Right renal pelvis (tissue), 4 donors: ENCODE results near the gene ASIC4. TPM values are rescaled to one million over a fixed set of nuclear protein-coding genes. Genes with fewer than 3 reads are reported as not detected.

ENCODE experiments used
- DNase-seq, 4 donors: peaks; one replicate each; pipeline ENCODE4 v3.0.0-alpha.2; 2013; ENCODE audit warnings: low read depth in 4 of 4, low spot score in 3 of 4, missing footprints in 1 of 4
- polyA plus RNA-seq, 4 donors: library from polyadenylated mRNA; unstranded; fragments of 120-200 nt; gene quantifications; one replicate each; pipeline ENCODE4 v1.2.1, GENCODE V29; 2013; ENCODE audit not compliant: insufficient read length in 4 of 4

Gene ASIC4
- polyA plus RNA-seq, 4 donors = 0.07 to 0.18 (median 0.16) TPM

DNA sequence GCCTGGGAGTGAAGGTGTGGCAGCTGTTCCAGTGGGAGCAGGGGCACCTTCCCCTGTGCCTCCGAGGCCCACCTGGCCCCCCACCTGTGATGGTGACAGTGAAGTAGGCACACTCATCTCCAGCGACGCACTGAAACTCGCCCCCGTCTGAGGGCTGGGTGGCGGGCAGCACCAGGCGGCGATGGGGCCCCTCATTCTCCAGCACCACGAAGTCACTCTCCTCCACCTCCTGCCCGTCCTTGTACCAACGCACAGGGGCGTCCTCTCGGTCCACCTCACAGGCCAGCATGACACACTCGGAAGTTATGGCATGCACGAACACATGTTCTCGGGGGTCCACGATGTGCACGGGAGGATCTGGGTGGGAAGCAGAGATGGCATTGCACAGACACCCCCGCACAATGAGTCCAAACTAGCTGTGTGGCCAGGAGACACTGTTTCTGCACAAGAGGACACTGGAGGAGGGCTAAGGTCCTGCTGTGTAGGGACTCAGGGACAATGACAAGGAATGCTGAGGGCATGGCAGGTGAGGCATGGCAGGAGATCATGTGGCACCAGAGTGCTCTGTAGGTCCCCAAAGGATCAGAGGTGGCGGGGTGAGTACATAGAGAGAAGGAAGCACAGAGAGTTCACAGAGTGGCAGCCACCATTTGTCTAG is 49.1 kb downstream of the ASIC4 start:
- no peak for DNase-seq

DNA sequence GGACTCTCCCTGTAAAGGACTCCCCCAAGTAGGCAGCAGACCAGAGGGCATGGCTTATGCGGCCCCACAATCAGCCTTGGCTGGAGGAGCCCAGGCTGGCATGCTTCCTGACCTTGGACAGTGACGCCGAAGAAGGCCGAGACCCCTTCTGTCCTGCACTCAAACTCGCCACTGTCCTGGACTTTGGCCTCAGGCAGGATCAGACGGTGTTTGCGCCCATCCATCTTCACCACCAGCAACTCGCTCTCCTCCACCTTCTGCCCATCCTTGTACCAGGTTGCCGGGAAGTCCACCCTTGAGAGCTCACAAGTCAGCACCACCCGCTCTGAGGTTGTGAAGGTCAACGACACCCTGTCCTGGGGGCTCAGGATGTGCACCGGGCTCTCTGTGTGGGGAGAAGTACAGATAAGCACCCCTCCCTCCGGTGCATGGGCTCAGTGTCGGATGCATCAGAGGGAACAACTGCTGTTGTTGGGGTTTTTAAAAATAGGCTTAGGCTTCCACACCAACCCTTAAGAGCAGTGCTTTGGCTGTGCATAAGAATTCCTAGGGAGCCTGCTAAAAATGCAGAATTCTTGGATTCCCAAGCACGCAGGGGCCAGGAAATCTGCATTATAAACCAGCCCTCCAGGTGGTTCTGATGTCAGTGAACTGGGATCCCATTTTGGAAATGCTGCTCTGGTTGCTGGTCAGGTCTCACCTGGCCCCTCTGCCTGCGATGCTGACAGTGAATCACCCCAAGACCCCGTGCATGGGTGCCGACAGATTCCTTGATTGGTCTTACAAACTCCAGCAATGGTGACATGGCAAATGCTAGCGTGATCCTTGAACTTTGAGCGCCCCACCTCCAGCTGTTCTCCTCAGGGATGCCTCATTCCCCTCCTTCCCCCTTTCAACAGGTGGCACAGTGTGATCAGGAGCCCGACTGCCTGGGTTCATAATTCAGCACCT is 51.1 kb downstream of the ASIC4 start:
- no peak for DNase-seq

GRCh38 chr2:219566640-219567039 is 52.4 kb downstream of the ASIC4 start:
- DNase-seq = no peak

GRCh38 chr2:219567131-219567530 is 52.8 kb downstream of the ASIC4 start:
- no peak for DNase-seq

- DNase-seq = no peak
Observed at GRCh38 chr2:219567791-219568361, 53.6 kb downstream of the ASIC4 start.

GRCh38 chr2:219569041-219569440 is 54.8 kb downstream of the ASIC4 start:
- DNase-seq = no peak

GRCh38 chr2:219569635-219570034 is 55.4 kb downstream of the ASIC4 start:
- DNase-seq = no peak

- no peak for DNase-seq
Observed at GRCh38 chr2:219570194-219570923, 56.1 kb downstream of the ASIC4 start.

DNA sequence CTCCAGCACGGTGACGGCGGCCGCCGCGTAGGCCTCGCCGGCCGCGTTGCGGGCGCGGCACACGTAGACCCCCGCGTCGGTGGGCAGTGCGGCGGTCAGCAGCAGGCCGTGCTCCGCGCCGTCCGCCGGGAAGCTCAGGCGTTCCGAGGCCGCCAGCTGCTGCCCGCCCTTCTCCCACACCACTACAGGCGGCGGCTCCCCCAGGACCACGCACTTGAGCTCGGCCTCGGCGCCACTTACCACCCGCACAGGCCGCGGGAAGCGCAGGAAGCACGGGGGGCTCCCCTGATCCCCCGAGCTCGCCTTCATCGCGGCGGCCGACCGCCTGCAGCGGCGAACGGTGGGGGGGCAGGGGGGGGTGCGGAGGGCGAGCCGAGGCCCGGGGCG is 56.6 kb downstream of the ASIC4 start:
- no peak for DNase-seq

- peak in 3 of 4 donors; percentile 54 to 70 (median 57) for DNase-seq
Observed at GRCh38 chr2:219571311-219572236, 57.3 kb downstream of the ASIC4 start, which contains the start of gene OBSL1. TSS of gene OBSL1 (minus strand) at chr2:219571539. CDS start at chr2:219571232, 307 bp downstream.

GRCh38 chr2:219572237-219573001 is 58.1 kb downstream of the ASIC4 start, which contains the start of gene INHA:
TSS of gene INHA (plus strand) at chr2:219572310. CDS start at chr2:219572375, 65 bp downstream.
- no peak for DNase-seq

DNA sequence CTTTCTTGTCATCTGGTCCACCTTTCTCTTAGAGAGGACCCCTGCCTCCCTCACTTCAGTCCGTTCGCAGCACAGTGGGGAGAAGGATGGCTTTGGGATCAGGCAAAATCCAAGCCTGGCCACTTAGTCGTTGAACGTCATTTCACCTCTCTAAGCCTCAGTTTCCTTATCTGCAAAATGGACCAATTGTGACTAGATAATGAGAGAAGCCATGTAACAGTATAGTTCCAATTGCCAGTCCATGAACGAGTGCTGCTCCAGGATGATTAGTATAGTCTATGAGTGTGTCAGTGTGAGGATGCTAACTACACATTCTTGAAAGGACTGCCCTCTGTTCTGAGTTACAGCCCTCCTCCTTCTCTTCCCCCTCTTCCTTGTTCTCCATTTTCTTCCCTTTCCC is 58.9 kb downstream of the ASIC4 start:
- no peak for DNase-seq

DNA sequence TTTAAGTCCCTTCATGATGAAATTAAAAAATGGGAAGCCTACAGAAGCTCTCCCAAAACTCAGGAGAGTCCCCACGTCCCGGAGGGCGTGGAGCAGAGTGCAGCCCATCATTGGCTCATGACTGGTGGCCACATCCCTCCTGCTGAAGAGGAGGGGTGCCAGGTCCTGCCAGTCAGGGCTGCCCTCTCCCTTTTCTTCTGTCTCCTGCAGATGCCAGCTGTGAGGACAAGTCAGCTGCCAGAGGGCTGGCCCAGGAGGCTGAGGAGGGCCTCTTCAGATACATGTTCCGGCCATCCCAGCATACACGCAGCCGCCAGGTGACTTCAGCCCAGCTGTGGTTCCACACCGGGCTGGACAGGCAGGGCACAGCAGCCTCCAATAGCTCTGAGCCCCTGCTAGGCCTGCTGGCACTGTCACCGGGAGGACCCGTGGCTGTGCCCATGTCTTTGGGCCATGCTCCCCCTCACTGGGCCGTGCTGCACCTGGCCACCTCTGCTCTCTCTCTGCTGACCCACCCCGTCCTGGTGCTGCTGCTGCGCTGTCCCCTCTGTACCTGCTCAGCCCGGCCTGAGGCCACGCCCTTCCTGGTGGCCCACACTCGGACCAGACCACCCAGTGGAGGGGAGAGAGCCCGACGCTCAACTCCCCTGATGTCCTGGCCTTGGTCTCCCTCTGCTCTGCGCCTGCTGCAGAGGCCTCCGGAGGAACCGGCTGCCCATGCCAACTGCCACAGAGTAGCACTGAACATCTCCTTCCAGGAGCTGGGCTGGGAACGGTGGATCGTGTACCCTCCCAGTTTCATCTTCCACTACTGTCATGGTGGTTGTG is 60.4 kb downstream of the ASIC4 start:
- DNase-seq = no peak

DNA sequence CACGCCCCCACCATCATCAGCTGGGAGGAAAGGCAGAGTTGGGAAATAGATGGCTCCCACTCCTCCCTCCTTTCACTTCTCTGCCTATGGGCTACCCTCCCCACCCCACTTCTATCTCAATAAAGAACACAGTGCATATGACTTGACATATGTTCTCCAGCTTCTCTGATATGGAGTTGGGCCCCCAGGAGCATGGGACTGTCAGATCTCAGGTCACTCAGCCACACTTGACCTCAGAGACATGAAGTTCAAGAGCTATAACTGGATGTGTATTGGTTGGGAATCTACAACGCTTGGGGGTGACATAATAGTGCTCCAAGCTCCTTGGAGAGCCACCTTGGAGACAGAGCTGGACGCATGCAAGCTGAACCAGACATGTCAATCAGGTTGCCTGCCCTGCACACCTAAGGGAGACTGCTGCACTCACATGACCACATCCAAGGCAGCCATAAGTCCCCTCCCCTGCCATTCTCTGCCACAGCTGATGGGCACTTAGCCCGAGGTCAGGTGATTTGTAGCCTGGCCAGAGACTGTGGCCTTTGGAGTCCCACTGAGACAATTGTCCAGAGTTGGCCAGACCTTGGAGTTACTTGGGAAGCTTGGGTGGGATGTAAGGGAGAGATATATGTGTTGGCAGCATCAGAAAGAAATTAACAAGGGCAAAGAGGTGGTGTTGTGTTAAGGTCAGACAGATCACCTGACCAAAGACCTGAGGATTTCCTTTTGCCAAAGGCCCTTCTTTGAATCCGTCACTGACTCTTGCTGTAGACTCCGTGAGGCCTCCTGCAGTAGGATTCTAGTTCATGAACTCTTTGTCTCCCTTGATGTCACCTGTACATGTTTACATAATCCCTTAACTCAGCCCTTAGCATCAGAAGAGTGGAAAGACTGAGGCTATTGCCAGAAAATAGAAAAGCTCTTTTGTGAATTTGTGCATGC is 61.6 kb downstream of the ASIC4 start:
- no peak for DNase-seq

DNA sequence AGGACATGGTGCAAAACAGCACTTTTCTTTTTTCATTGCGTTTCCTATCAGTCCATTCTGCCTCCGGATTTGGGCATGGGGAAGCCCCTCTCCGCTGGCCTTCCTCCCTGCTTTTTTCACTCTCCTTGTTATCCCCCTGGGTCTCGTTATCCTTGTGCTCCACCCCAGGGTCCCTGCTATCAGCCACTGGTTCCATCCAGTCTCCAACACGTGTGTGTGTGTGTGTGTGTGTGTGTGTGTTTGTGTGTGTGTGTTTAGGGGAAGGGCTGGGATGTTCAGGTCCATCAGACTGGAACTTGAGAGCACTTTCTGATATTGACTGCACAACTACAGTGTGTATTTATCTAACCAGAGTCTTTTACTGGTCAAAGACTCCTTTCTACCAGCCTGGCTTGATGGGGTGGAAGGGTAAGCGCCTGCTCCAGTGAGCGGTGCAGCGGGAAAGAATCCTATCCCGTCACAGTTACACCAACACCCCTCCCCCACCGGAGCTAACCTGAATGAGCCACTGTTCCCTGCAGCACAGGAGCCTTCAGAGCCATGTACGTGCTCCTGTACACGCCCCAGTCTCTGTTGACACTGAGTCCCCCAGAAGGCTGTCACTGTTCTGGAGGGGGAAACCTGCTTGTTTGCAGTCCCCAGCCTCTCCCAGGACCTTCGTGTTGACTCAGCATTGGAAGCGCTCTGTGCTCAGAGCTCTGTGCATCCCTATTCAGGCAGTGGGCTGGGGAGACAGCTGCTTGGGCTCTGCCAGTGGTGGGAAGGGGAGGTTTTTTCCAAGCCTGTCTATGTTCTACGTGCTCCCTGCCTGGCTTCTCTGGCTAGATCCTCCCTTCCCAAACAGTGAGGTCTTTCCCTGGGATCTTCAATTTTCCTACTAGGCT is 62.5 kb downstream of the ASIC4 start:
- no peak for DNase-seq
